PFSK-1 (cell line): ENCODE results near the gene RNF130.

Experiments used
- FOXP2 ChIP-seq: optimal IDR thresholded peaks from 2 replicates; pipeline ENCODE3; 2011; ENCODE audit warnings: borderline replicate concordance, control low read depth, inconsistent platforms; ENCODE audit not compliant: insufficient read depth; ENCODE audit errors: extremely low read length, extremely low read depth
- POLR2AphosphoS5 ChIP-seq: IDR thresholded peaks from 2 replicates; pipeline ENCODE4 v1.6.1; 2012; ENCODE audit warnings: low read depth, mild to moderate bottlenecking, control low read depth, low read length, moderate library complexity
- REST ChIP-seq, 2 experiments: IDR thresholded peaks; 2 replicates each; pipeline versions ENCODE4 v1.6.1 to v1.8.0; 2011 to 2012; ENCODE audit warnings: low read depth in 2 of 2, low read length in 2 of 2, control low read depth in 1 of 2, inconsistent platforms in 1 of 2, mild to moderate bottlenecking in 1 of 2, moderate library complexity in 1 of 2; ENCODE audit not compliant: insufficient read depth in 1 of 2
- SIN3A ChIP-seq: IDR thresholded peaks from 2 replicates; pipeline ENCODE4 v1.6.1; 2012; ENCODE audit warnings: mild to moderate bottlenecking, low read length, moderate library complexity, borderline replicate concordance; ENCODE audit not compliant: insufficient read depth
- TAF1 ChIP-seq: IDR thresholded peaks from 2 replicates; pipeline ENCODE4 v1.6.1; 2012; ENCODE audit warnings: low read length, control low read depth, borderline replicate concordance; ENCODE audit not compliant: insufficient read depth

- TF ChIP-seq TAF1 (no peak), POLR2AphosphoS5 (no peak), SIN3A (no peak), REST (IDR thresholded peaks at IDR 0.05; ENCODE audit: insufficient read depth in 1 of 2, low read depth in 2 of 2, low read length in 2 of 2) (no peak), FOXP2 (no peak)
These were observed 30.0 kb upstream of the RNF130 start for GRCh38 chr5:180101451-180102105.
